Endothelial cell of umbilical vein (primary cell): ENCODE data around the gene CFL2. TPM values are rescaled to one million over a fixed set of nuclear protein-coding genes. Genes with fewer than 3 reads are reported as not detected.

ENCODE experiments used
- BruUV-seq: library from RNA; stranded (reverse); fragments of 400-500 nt; replicated peaks from 2 replicates; lab custom pipeline; 2021; lab: Mats Ljungman, UMichigan
- CTCF ChIA-PET: fragments of 300-600, 350-600 bp; sonication (Branson Sonifier 250); formaldehyde crosslinking; loops from one replicate; lab custom pipeline; 2021; ENCODE audit warnings: antibody characterized with exemption, inconsistent platforms; lab: Charles Lee
- POLR2A ChIA-PET: fragments of 300-600, 350-600 bp; sonication (Branson Sonifier 250); formaldehyde crosslinking; loops from one replicate; lab custom pipeline; 2021; ENCODE audit warnings: antibody characterized with exemption, inconsistent platforms; lab: Charles Lee
- DNase-seq: peaks from one replicate; pipeline ENCODE4 v3.0.0-alpha.2; 2011; ENCODE audit warnings: low read depth, low spot score
- FAIRE-seq: peaks from 2 replicates; lab custom pipeline; 2011; peaks lifted over from hg19 to GRCh38; lab: Jason Lieb, UNC
- H2AFZ ChIP-seq: 2 replicates; pipeline ENCODE4 v1.6.0; 2012; ENCODE audit warnings: low read depth, low read length, control low read depth, inconsistent platforms
- H3K27ac ChIP-seq: 2 replicates; pipeline ENCODE4 v1.5.1; 2011; ENCODE audit warnings: low read depth, mild to moderate bottlenecking, control low read depth, low read length, moderate library complexity; ENCODE audit not compliant: insufficient read depth
- H3K27me3 ChIP-seq, 2 experiments: 2 replicates each; pipeline versions ENCODE4 v1.6.0 to v1.6.1; 2011; ENCODE audit warnings: low read length in 2 of 2, mixed read lengths in 1 of 2; ENCODE audit not compliant: control insufficient read depth in 2 of 2, insufficient read depth in 2 of 2
- H3K36me3 ChIP-seq, 2 experiments: 2 replicates in 1 of 2; 3 replicates in 1 of 2; pipeline ENCODE4 v1.5.1; 2011; ENCODE audit warnings: low read length in 2 of 2, mild to moderate bottlenecking in 1 of 2, moderate library complexity in 1 of 2; ENCODE audit not compliant: control insufficient read depth in 2 of 2, insufficient read depth in 2 of 2; ENCODE audit errors: extremely low read depth in 1 of 2
- H3K4me1 ChIP-seq: 3 replicates; pipeline ENCODE4 v1.5.1; 2011; ENCODE audit warnings: mild to moderate bottlenecking, low read length; ENCODE audit not compliant: control insufficient read depth, insufficient read depth; ENCODE audit errors: extremely low read depth
- H3K4me2 ChIP-seq: 2 replicates; pipeline ENCODE4 v1.6.1; 2011; ENCODE audit warnings: low read length, control low read depth, mixed read lengths; ENCODE audit not compliant: insufficient read depth
- H3K4me3 ChIP-seq, 3 experiments: fragments of 200-600 bp in 1 of 3; sonication (generic), shearing (Covaris generic) in 1 of 3; replicated peaks in 1 of 3; 2 replicates each; pipeline ENCODE4 v1.5.1; 2011 to 2016; ENCODE audit warnings: control low read depth in 3 of 3, low read length in 3 of 3, mild to moderate bottlenecking in 2 of 3, inconsistent platforms in 1 of 3, low read depth in 1 of 3, moderate library complexity in 1 of 3; ENCODE audit not compliant: insufficient read depth in 1 of 3
- H3K79me2 ChIP-seq: 2 replicates; pipeline ENCODE4 v1.6.0; 2012; ENCODE audit warnings: low read length, inconsistent platforms; ENCODE audit not compliant: control insufficient read depth, insufficient read depth
- H3K9ac ChIP-seq: replicated peaks from 2 replicates; pipeline ENCODE3; 2011; ENCODE audit warnings: low read length, control low read depth; ENCODE audit not compliant: insufficient read depth; ENCODE audit errors: extremely low read depth
- H3K9me1 ChIP-seq: replicated peaks from 3 replicates; pipeline ENCODE4 v1.6.0; 2011; ENCODE audit warnings: mild to moderate bottlenecking, low read length; ENCODE audit not compliant: control insufficient read depth, insufficient read depth; ENCODE audit errors: extremely low read depth
- H3K9me3 ChIP-seq: replicated peaks from 2 replicates; pipeline ENCODE4 v1.5.1; 2012; ENCODE audit warnings: low read length, inconsistent platforms; ENCODE audit not compliant: control insufficient read depth, insufficient read depth
- H4K20me1 ChIP-seq: replicated peaks from 2 replicates; pipeline ENCODE3; 2011; ENCODE audit warnings: mild to moderate bottlenecking, low read length; ENCODE audit not compliant: control insufficient read depth, insufficient read depth; ENCODE audit errors: extremely low read depth
- EZH2 ChIP-seq: IDR thresholded peaks from 2 replicates; pipeline ENCODE4 v1.6.1; 2012; ENCODE audit warnings: borderline replicate concordance, low read depth, mild to moderate bottlenecking, moderate library complexity, low read length, inconsistent platforms; ENCODE audit not compliant: severe bottlenecking
- FOS ChIP-seq: IDR thresholded peaks from 2 replicates; pipeline ENCODE4 v1.6.1; 2011; ENCODE audit warnings: mild to moderate bottlenecking, low read length, moderate library complexity, borderline replicate concordance; ENCODE audit not compliant: insufficient read depth
- GATA2 ChIP-seq: IDR thresholded peaks from 2 replicates; pipeline ENCODE4 v1.7.0; 2011; ENCODE audit warnings: low read depth, mild to moderate bottlenecking, moderate library complexity, mixed read lengths, low read length; ENCODE audit not compliant: insufficient read length, insufficient read depth
- JUN ChIP-seq: IDR thresholded peaks from 2 replicates; pipeline ENCODE4 v1.6.1; 2011; ENCODE audit warnings: borderline replicate concordance, low read depth; ENCODE audit not compliant: insufficient read length, insufficient read depth
- MAX ChIP-seq: IDR thresholded peaks from 2 replicates; pipeline ENCODE4 v1.6.1; 2011; ENCODE audit not compliant: insufficient read depth, insufficient read length
- MYC ChIP-seq: IDR thresholded peaks from one replicate; pipeline ENCODE4 v1.6.1; 2011; ENCODE audit warnings: mild to moderate bottlenecking, low read depth, low read length
- POLR2A ChIP-seq: IDR thresholded peaks from 2 replicates; pipeline ENCODE4 v1.6.1; 2012; ENCODE audit warnings: low read depth, mild to moderate bottlenecking, control low read depth, low read length
- POLR2AphosphoS5 ChIP-seq: IDR thresholded peaks from 2 replicates; pipeline ENCODE4 v1.6.1; 2012; ENCODE audit warnings: low read depth, mild to moderate bottlenecking, control low read depth, low read length, moderate library complexity; ENCODE audit not compliant: insufficient read depth
- dilution Hi-C: fragments of 300-500 bp; cut with MboI; formaldehyde crosslinking; loops from one replicate; pipeline ENCODE4 v1.15.0; 2019; ENCODE audit warnings: low sequenced_read_pairs; ENCODE audit not compliant: extremely low pct_ligation_motif_present
- intact Hi-C: fragments of 100-400 bp; cut with micrococcal nuclease; formaldehyde crosslinking; loops from one replicate; pipeline ENCODE4 v1.10.0; 2022
- polyA plus RNA-seq, 4 experiments: library from polyadenylated mRNA; depleted of rRNA in 3 of 4; stranded (reverse) in 3 of 4; unstranded in 1 of 4; fragments of >200 nt; gene quantifications; 2 replicates each; pipeline versions ENCODE4 v1.2.1 to v1.2.3, GENCODE V29; 2011 to 2012; ENCODE audit warnings: missing spikeins in 1 of 4
- total RNA-seq: library from RNA; stranded (reverse); gene quantifications from 2 replicates; pipeline ENCODE4 v1.2.3, GENCODE V29; 2021
- TF ChIP-seq, protein P1 (sequence below), 2 donors: IDR thresholded peaks; 1 replicate in 1 of 2; 2 replicates in 1 of 2; pipeline ENCODE4 v1.5.1; 2011; ENCODE audit warnings: low read length in 2 of 2, mild to moderate bottlenecking in 2 of 2, moderate library complexity in 2 of 2, control low read depth in 1 of 2, inconsistent platforms in 1 of 2, low read depth in 1 of 2; ENCODE audit not compliant: insufficient read depth in 1 of 2; ENCODE audit errors: extremely low read depth in 1 of 2

Gene CFL2
- total and polyA plus RNA-seq, 2 donors (not counting 3 experiments of a cell fraction or from before 2014, with no cell fraction given), result 42.8 to 98.1 TPM

DNA sequence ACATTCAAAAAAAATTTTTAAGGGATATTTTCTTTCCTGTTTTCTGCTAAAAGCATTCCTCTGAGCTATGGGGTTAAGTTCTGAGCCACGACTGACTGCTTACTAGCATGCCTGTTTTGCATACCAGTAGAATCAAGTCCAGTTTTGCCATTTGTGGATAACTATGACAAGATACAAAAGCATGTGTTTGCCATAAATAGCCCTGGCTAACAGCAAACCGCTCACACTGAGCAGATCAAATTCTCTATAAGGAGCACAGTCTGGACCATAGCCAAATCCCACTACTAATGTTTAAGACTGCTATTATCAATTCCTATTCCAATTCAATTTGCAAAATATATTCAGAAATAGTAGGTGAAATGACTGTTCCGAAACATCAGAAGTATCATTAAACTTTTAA is 3.2 kb downstream of the CFL2 start:
- ChIA-PET POLR2A (no interaction called here), CTCF (interaction anchor here (0.6 to 2.4 kb wide), 4 partner anchors 9 to 38 kb away, joined by 3 to 6 read pairs (median 4); no protein-coding TSS in a partner anchor)
- H3K36me3 ChIP-seq, result peaks cover 0 to 8% of the 10 kb centered on the region in 2 experiments
- no peaks in the 10 kb centered on the region for H4K20me1 ChIP-seq
- H3K27me3 ChIP-seq, result no peaks in the 10 kb centered on the region
- H3K9me1 ChIP-seq, result no peaks in the 10 kb centered on the region
- no peak overlapping the region for H3K9ac ChIP-seq
- BruUV-seq, result no TSS peak
- H3K4me1 ChIP-seq, result peaks cover 23% of the 10 kb centered on the region
- H2AFZ ChIP-seq, result no peak overlapping the region
- H3K27ac ChIP-seq, result no peak overlapping the region
- no peak for TF ChIP-seq FOS
- TF ChIP-seq MYC, result no peak
- no peak for TF ChIP-seq JUN
- TF ChIP-seq, protein P1, sequence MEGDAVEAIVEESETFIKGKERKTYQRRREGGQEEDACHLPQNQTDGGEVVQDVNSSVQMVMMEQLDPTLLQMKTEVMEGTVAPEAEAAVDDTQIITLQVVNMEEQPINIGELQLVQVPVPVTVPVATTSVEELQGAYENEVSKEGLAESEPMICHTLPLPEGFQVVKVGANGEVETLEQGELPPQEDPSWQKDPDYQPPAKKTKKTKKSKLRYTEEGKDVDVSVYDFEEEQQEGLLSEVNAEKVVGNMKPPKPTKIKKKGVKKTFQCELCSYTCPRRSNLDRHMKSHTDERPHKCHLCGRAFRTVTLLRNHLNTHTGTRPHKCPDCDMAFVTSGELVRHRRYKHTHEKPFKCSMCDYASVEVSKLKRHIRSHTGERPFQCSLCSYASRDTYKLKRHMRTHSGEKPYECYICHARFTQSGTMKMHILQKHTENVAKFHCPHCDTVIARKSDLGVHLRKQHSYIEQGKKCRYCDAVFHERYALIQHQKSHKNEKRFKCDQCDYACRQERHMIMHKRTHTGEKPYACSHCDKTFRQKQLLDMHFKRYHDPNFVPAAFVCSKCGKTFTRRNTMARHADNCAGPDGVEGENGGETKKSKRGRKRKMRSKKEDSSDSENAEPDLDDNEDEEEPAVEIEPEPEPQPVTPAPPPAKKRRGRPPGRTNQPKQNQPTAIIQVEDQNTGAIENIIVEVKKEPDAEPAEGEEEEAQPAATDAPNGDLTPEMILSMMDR (IDR thresholded peaks at IDR 0.05; ENCODE audit: extremely low read depth in 1 of 2, insufficient read depth in 1 of 2, low read depth in 1 of 2, low read length in 2 of 2), result no peak
- TF ChIP-seq POLR2A, result no peak
- no peak for TF ChIP-seq EZH2
- no peak for TF ChIP-seq POLR2AphosphoS5
- TF ChIP-seq GATA2, result no peak
- no peak for TF ChIP-seq MAX
- intact Hi-C loops (loop anchor here (5.0 kb wide), 1 partner anchor 271 kb away; the partner anchor contains the start of gene SRP54), dilution Hi-C loops (no loop called here)
- FAIRE-seq (no peak), DNase-seq (peak; percentile 24)
- H3K9me3 ChIP-seq, result no peaks in the 10 kb centered on the region
- H3K4me3 ChIP-seq, result no peak overlapping the region
- H3K4me2 ChIP-seq, result no peak overlapping the region
- peaks cover 24% of the 10 kb centered on the region for H3K79me2 ChIP-seq
